Gastroesophageal sphincter (tissue), 3 donors: Measurements from ENCODE around the gene PPARA.

Source experiments
- EP300 ChIP-seq: sonication (generic); formaldehyde crosslinking; IDR thresholded peaks from one replicate; pipeline ENCODE4 v1.6.1; 2017; ENCODE audit warnings: antibody characterized with exemption, mild to moderate bottlenecking
- POLR2A ChIP-seq, 2 donors: fragments of 450-650 bp; IDR thresholded peaks; one replicate each; pipeline ENCODE4 v1.6.1; 2017; ENCODE audit warnings: antibody characterized with exemption in 2 of 2, mild to moderate bottlenecking in 2 of 2, moderate library complexity in 1 of 2
- POLR2AphosphoS5 ChIP-seq: sonication (generic); formaldehyde crosslinking; IDR thresholded peaks from one replicate; pipeline ENCODE4 v1.6.1; 2017; ENCODE audit warnings: antibody characterized with exemption
- TF ChIP-seq, protein P1 (sequence below), 4 experiments: fragments of 200-600 bp in 2 of 4; fragments of 450-650 bp in 2 of 4; sonication (generic) in 1 of 4; IDR thresholded peaks; one replicate each; pipeline ENCODE4 v1.5.1; 2017 to 2019; ENCODE audit warnings: antibody characterized with exemption in 4 of 4, mild to moderate bottlenecking in 2 of 4, moderate library complexity in 2 of 4

- TF ChIP-seq, protein P1, sequence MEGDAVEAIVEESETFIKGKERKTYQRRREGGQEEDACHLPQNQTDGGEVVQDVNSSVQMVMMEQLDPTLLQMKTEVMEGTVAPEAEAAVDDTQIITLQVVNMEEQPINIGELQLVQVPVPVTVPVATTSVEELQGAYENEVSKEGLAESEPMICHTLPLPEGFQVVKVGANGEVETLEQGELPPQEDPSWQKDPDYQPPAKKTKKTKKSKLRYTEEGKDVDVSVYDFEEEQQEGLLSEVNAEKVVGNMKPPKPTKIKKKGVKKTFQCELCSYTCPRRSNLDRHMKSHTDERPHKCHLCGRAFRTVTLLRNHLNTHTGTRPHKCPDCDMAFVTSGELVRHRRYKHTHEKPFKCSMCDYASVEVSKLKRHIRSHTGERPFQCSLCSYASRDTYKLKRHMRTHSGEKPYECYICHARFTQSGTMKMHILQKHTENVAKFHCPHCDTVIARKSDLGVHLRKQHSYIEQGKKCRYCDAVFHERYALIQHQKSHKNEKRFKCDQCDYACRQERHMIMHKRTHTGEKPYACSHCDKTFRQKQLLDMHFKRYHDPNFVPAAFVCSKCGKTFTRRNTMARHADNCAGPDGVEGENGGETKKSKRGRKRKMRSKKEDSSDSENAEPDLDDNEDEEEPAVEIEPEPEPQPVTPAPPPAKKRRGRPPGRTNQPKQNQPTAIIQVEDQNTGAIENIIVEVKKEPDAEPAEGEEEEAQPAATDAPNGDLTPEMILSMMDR (IDR thresholded peaks at IDR 0.05): no peak
- TF ChIP-seq POLR2A (IDR thresholded peaks at IDR 0.05): no peak
- no peak for TF ChIP-seq POLR2AphosphoS5
- TF ChIP-seq EP300: no peak
These were observed 95.2 kb downstream of the PPARA start for GRCh38 chr22:46245511-46245910.
